ENCODE results near the gene ZG16B. TPM values are rescaled to one million over a fixed set of nuclear protein-coding genes. Genes with fewer than 3 reads are reported as not detected.

Gene ZG16B
- total and polyA plus RNA-seq, 2 donors (not counting 1 experiment from before 2014, with no cell fraction given): not detected

DNA sequence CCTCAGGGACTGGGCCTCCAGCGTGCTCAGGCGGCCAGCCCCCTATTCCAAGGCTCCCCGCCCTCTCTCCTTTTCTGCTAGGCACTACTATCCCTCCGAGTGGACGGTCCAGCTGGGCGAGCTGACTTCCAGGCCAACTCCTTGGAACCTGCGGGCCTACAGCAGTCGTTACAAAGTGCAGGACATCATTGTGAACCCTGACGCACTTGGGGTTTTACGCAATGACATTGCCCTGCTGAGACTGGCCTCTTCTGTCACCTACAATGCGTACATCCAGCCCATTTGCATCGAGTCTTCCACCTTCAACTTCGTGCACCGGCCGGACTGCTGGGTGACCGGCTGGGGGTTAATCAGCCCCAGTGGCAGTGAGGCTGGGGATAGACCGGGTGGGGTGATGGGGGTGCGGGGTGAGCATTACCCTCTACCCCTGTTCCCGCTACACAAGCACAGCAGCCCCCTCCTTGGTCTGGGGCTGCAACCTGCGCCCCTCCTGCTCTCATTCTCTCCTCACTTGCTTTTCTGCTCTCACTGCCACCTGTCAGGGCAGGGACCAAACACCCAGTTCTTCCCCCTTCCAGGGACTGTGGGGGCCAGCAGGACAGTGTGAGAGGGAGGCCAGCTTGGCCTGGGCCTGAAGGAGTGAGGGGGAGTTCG is 30.8 kb upstream of the ZG16B start:
- no peak overlapping the region for H3K9ac ChIP-seq (ENCODE audit: low read length)
- POLR2A ChIA-PET: no interaction called here
- DNase-seq (no peak), ATAC-seq (ENCODE audit: low read depth) (no peak)
- Mint-ChIP-seq H3K27me3 (peaks cover 14% of the 10 kb centered on the region), H3K9me3 (ENCODE audit: insufficient read depth) (no peaks in the 10 kb centered on the region), H3K4me3 (no peak overlapping the region), H3K4me1 (no peaks in the 10 kb centered on the region), H3K27ac (no peak overlapping the region)
- TF ChIP-seq, protein P1, sequence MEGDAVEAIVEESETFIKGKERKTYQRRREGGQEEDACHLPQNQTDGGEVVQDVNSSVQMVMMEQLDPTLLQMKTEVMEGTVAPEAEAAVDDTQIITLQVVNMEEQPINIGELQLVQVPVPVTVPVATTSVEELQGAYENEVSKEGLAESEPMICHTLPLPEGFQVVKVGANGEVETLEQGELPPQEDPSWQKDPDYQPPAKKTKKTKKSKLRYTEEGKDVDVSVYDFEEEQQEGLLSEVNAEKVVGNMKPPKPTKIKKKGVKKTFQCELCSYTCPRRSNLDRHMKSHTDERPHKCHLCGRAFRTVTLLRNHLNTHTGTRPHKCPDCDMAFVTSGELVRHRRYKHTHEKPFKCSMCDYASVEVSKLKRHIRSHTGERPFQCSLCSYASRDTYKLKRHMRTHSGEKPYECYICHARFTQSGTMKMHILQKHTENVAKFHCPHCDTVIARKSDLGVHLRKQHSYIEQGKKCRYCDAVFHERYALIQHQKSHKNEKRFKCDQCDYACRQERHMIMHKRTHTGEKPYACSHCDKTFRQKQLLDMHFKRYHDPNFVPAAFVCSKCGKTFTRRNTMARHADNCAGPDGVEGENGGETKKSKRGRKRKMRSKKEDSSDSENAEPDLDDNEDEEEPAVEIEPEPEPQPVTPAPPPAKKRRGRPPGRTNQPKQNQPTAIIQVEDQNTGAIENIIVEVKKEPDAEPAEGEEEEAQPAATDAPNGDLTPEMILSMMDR (IDR thresholded peaks at IDR 0.05): no peak
- TF ChIP-seq EZH2 (IDR thresholded peaks at IDR 0.05; ENCODE audit: borderline replicate concordance, insufficient read depth, low read depth, low read length, poor library complexity, severe bottlenecking): no peak
- H3K4me1 ChIP-seq (ENCODE audit: control insufficient read depth in 2 of 2, insufficient read depth in 2 of 2, low read length in 2 of 2): no peaks in the 10 kb centered on the region
- CTCF ChIA-PET: no interaction called here
- no peak overlapping the region for H3K4me2 ChIP-seq (replicated peaks; ENCODE audit: low read depth, low read length, poor library complexity, severe bottlenecking)
- intact Hi-C loops (cut with micrococcal nuclease): no loop called here
- WGBS (ENCODE audit: insufficient coverage): 89% methylated on average over 9 of the region's 21 CpGs
- no peak overlapping the region for H3K27ac ChIP-seq (ENCODE audit: low read length in 2 of 2)
- peaks cover 0 to 5% (median 5%) of the 10 kb centered on the region in 3 donors for H3K9me3 ChIP-seq (ENCODE audit: control extremely low read depth in 1 of 3, control insufficient read depth in 2 of 3, insufficient read depth in 1 of 3, low read length in 2 of 3)
- H3K27me3 ChIP-seq (replicated peaks in 1 of 4; ENCODE audit: control extremely low read depth in 1 of 4, control insufficient read depth in 3 of 4, insufficient read depth in 4 of 4, low read length in 3 of 4): peaks cover 0 to 6% (median 2%) of the 10 kb centered on the region in 4 experiments
- no peaks in the 10 kb centered on the region for H3K79me2 ChIP-seq (ENCODE audit: control insufficient read depth, insufficient read depth, low read length)
- H3K4me3 ChIP-seq (ENCODE audit: control extremely low read depth in 1 of 5, extremely low read depth in 1 of 5, insufficient read depth in 1 of 5, low read depth in 2 of 5, low read length in 4 of 5): no peak overlapping the region
- H4K20me1 ChIP-seq (ENCODE audit: control insufficient read depth, insufficient read depth, low read length, poor library complexity, severe bottlenecking): no peaks in the 10 kb centered on the region
- H3K36me3 ChIP-seq (replicated peaks in 1 of 2; ENCODE audit: control extremely low read depth in 1 of 2, control insufficient read depth in 1 of 2, extremely low read depth in 1 of 2, insufficient read depth in 2 of 2, low read length in 1 of 2): no peaks in the 10 kb centered on the region
- no peak overlapping the region for H2AFZ ChIP-seq (ENCODE audit: insufficient read depth, low read depth, low read length, poor library complexity, severe bottlenecking)

DNA sequence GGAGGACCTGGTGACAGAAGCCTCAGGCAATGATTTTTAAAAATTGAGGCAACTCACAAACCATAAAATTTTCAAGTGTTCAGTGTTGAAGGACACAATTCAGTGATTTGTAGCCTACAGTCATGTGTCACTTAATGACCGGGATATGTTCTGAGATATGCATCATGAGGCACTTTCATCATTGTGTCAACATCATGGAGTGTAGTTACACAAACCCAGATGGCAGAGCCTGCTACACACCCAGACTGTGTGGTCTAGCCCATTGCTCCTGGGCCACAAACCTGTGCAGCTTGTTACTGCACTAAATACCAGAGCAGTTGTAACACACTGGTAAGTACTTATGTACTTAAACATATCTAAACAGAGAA is 30.3 kb upstream of the ZG16B start:
- H4K20me1 ChIP-seq (ENCODE audit: control insufficient read depth, insufficient read depth, low read length, poor library complexity, severe bottlenecking): no peaks in the 10 kb centered on the region
- no peaks in the 10 kb centered on the region for H3K4me1 Mint-ChIP-seq
- peaks cover 0 to 6% (median 1%) of the 10 kb centered on the region in 4 experiments for H3K27me3 ChIP-seq (replicated peaks in 1 of 4; ENCODE audit: control extremely low read depth in 1 of 4, control insufficient read depth in 3 of 4, insufficient read depth in 4 of 4, low read length in 3 of 4)
- DNase-seq: no peak
- H3K27ac Mint-ChIP-seq: no peak overlapping the region
- H3K27ac ChIP-seq (ENCODE audit: low read length in 2 of 2): no peak overlapping the region
- H3K79me2 ChIP-seq (ENCODE audit: control insufficient read depth, insufficient read depth, low read length): no peaks in the 10 kb centered on the region
- peaks cover 9% of the 10 kb centered on the region for H3K27me3 Mint-ChIP-seq
- H3K9me3 Mint-ChIP-seq (ENCODE audit: insufficient read depth): no peaks in the 10 kb centered on the region
- H3K4me1 ChIP-seq (ENCODE audit: control insufficient read depth in 2 of 2, insufficient read depth in 2 of 2, low read length in 2 of 2): no peaks in the 10 kb centered on the region
- H3K36me3 ChIP-seq (replicated peaks in 1 of 2; ENCODE audit: control extremely low read depth in 1 of 2, control insufficient read depth in 1 of 2, extremely low read depth in 1 of 2, insufficient read depth in 2 of 2, low read length in 1 of 2): no peaks in the 10 kb centered on the region
- no peak for TF ChIP-seq EZH2 (IDR thresholded peaks at IDR 0.05; ENCODE audit: borderline replicate concordance, insufficient read depth, low read depth, low read length, poor library complexity, severe bottlenecking)
- POLR2A ChIA-PET: no interaction called here
- CTCF ChIA-PET: no interaction called here
- H2AFZ ChIP-seq (ENCODE audit: insufficient read depth, low read depth, low read length, poor library complexity, severe bottlenecking): no peak overlapping the region
- intact Hi-C loops (cut with micrococcal nuclease): no loop called here
- no peak overlapping the region for H3K4me2 ChIP-seq (replicated peaks; ENCODE audit: low read depth, low read length, poor library complexity, severe bottlenecking)
- H3K4me3 Mint-ChIP-seq: no peak overlapping the region
- peaks cover 0 to 10% (median 7%) of the 10 kb centered on the region in 3 donors for H3K9me3 ChIP-seq (ENCODE audit: control extremely low read depth in 1 of 3, control insufficient read depth in 2 of 3, insufficient read depth in 1 of 3, low read length in 2 of 3)
- 60% methylated on average over 1 of the region's 1 CpG for WGBS (ENCODE audit: insufficient coverage)
- no peak for ATAC-seq (ENCODE audit: low read depth)
- H3K4me3 ChIP-seq (ENCODE audit: control extremely low read depth in 1 of 5, extremely low read depth in 1 of 5, insufficient read depth in 1 of 5, low read depth in 2 of 5, low read length in 4 of 5): no peak overlapping the region
- H3K9ac ChIP-seq (ENCODE audit: low read length): no peak overlapping the region
